Activated T-helper 9 cell treated with anti-CD3 and anti-CD28 coated beads, Interleukin-2, amount 50 U/mL, for 16 hours (primary cell): ENCODE measurements around the gene KIF26A.
"Not testable (repeated sequence)": the region's sequence is repeated elsewhere in the genome, so short reads cannot be mapped to it uniquely, and the experiment has no call there.

ENCODE experiments used
- DNase-seq: peaks from one replicate; pipeline ENCODE4 v3.0.0-alpha.2; 2020; ENCODE audit warnings: low read depth

KIF26A gene

GRCh38 chr14:104192146-104192882 is 53.9 kb downstream of the KIF26A start:
- DNase-seq: no peak

- DNase-seq: no peak
Measured at GRCh38 chr14:104192883-104193245, 54.5 kb downstream of the KIF26A start.

- no peak for DNase-seq
Measured at GRCh38 chr14:104194016-104194415, 55.6 kb downstream of the KIF26A start.

- no peak for DNase-seq
Measured at GRCh38 chr14:104194716-104195115, 56.3 kb downstream of the KIF26A start.

- DNase-seq: no peak
Measured at GRCh38 chr14:104195361-104195760, 57.0 kb downstream of the KIF26A start.

- no peak for DNase-seq
Measured at GRCh38 chr14:104195878-104196277, 57.5 kb downstream of the KIF26A start.

- DNase-seq: no peak
Measured at GRCh38 chr14:104196461-104197140, 58.2 kb downstream of the KIF26A start.

GRCh38 chr14:104197449-104198247 is 59.3 kb downstream of the KIF26A start:
- DNase-seq: no peak

- no peak for DNase-seq
Measured at GRCh38 chr14:104199266-104199895, 61.0 kb downstream of the KIF26A start.

GRCh38 chr14:104200106-104200505 is 61.7 kb downstream of the KIF26A start:
- no peak for DNase-seq

- DNase-seq: no peak
Measured at GRCh38 chr14:104200591-104200990, 62.2 kb downstream of the KIF26A start.

- DNase-seq: no peak
Measured at GRCh38 chr14:104201063-104201462, 62.7 kb downstream of the KIF26A start.

GRCh38 chr14:104201496-104201895 is 63.1 kb downstream of the KIF26A start:
- DNase-seq: no peak

GRCh38 chr14:104202259-104203070 is 64.1 kb downstream of the KIF26A start:
- DNase-seq: no peak

GRCh38 chr14:104203071-104203425 is 64.7 kb downstream of the KIF26A start:
- no peak for DNase-seq

GRCh38 chr14:104204660-104205149 is 66.3 kb downstream of the KIF26A start:
- DNase-seq: no peak

- DNase-seq: no peak
Measured at GRCh38 chr14:104205781-104206180, 67.4 kb downstream of the KIF26A start.

- no peak for DNase-seq
Measured at GRCh38 chr14:104206281-104206904, 68.0 kb downstream of the KIF26A start.

- DNase-seq: no peak
Measured at GRCh38 chr14:104207142-104208014, 69.0 kb downstream of the KIF26A start.

GRCh38 chr14:104208015-104208295 is 69.6 kb downstream of the KIF26A start:
- DNase-seq: not testable (repeated sequence)
